Measurements from ENCODE around the gene SLC25A23.

DNA sequence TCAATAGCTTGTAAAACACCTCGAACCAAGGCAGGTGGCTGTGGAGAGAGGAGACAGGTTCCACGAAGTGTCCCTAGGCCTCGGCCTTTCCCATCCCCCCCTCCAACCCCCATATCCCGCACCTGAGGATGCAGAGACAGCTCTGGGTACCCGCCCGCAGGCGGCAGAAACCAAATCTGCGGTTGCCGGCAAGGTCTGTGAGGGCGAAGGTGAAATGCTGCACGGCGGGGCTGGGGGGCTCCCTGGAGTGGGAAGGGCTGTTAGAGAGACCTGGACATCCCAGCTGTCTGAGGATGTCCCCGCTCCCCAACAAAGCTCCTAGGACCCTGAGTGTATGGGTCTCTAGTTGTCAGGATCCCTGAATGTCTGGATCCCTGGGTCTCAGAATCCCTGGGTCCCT, 19.2 kb upstream of the SLC25A23 start:
- TF ChIP-seq, protein P1, sequence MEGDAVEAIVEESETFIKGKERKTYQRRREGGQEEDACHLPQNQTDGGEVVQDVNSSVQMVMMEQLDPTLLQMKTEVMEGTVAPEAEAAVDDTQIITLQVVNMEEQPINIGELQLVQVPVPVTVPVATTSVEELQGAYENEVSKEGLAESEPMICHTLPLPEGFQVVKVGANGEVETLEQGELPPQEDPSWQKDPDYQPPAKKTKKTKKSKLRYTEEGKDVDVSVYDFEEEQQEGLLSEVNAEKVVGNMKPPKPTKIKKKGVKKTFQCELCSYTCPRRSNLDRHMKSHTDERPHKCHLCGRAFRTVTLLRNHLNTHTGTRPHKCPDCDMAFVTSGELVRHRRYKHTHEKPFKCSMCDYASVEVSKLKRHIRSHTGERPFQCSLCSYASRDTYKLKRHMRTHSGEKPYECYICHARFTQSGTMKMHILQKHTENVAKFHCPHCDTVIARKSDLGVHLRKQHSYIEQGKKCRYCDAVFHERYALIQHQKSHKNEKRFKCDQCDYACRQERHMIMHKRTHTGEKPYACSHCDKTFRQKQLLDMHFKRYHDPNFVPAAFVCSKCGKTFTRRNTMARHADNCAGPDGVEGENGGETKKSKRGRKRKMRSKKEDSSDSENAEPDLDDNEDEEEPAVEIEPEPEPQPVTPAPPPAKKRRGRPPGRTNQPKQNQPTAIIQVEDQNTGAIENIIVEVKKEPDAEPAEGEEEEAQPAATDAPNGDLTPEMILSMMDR (IDR thresholded peaks at IDR 0.05; ENCODE audit: low read length), result no peak
- TF ChIP-seq EZH2 (optimal IDR thresholded peaks at IDR 0.05; ENCODE audit: low read depth, low read length), result no peak
- no peak for TF ChIP-seq EZH2phosphoT487 (IDR thresholded peaks at IDR 0.05; ENCODE audit: low read length)
